GM12878 (cell line): ENCODE data around the gene STAT5B. TPM values are rescaled to one million over a fixed set of nuclear protein-coding genes. Genes with fewer than 3 reads are reported as not detected.

ENCODE experiments used
- ATAC-seq: fragments of 200-7000 bp; cut with Tn5 transposase; 3 replicates; pipeline ENCODE4 v1.9.1; 2020; ENCODE audit warnings: mild to moderate bottlenecking, moderate library complexity
- BruUV-seq: library from RNA; stranded (reverse); fragments of 400-500 nt; replicated peaks from 2 replicates; lab custom pipeline; 2021; lab: Mats Ljungman, UMichigan
- CTCF ChIA-PET: fragments of 300-600 bp; sonication (Branson Sonifier 250); formaldehyde crosslinking; extraction: SDS; loops from one replicate; lab custom pipeline; 2021; ENCODE audit warnings: inconsistent platforms; lab: Yijun Ruan, JAX
- POLR2A ChIA-PET: fragments of 350-600 bp; formaldehyde crosslinking; extraction: SDS; loops from one replicate; lab custom pipeline; 2021; ENCODE audit warnings: inconsistent platforms; lab: Charles Lee
- RAD21 ChIA-PET: fragments of 300-600 bp; sonication (Branson Sonifier 250); formaldehyde crosslinking; loops from one replicate; lab custom pipeline; 2023; ENCODE audit warnings: antibody characterized with exemption; ENCODE audit not compliant: unreplicated experiment; lab: Charles Lee
- SMC1A ChIA-PET: fragments of 300-600 bp; sonication (Branson Sonifier 250); formaldehyde crosslinking; loops from one replicate; lab custom pipeline; 2023; ENCODE audit not compliant: unreplicated experiment, uncharacterized antibody; lab: Charles Lee
- DNase-seq: peaks from one replicate; pipeline ENCODE4 v3.0.0-alpha.2; 2011; ENCODE audit warnings: low read depth, low spot score
- FAIRE-seq: peaks from 3 replicates; lab custom pipeline; 2011; peaks lifted over from hg19 to GRCh38; lab: Jason Lieb, UNC
- H2AFZ ChIP-seq: 2 replicates; pipeline ENCODE4 v1.6.0; 2011; ENCODE audit warnings: low read depth, low read length, control low read depth; ENCODE audit not compliant: control insufficient read depth
- H3K27ac ChIP-seq: 2 replicates; pipeline ENCODE4 v1.5.1; 2011; ENCODE audit warnings: control low read depth; ENCODE audit not compliant: control insufficient read depth, insufficient read depth
- H3K27me3 ChIP-seq, 2 experiments: replicated peaks in 1 of 2; 2 replicates each; pipeline versions ENCODE4 v1.6.0 to v1.6.1; 2011; ENCODE audit warnings: low read length in 1 of 2; ENCODE audit not compliant: control insufficient read depth in 2 of 2, insufficient read depth in 2 of 2
- H3K36me3 ChIP-seq, 2 experiments: 2 replicates each; pipeline ENCODE4 v1.5.1; 2011; ENCODE audit warnings: low read length in 1 of 2; ENCODE audit not compliant: control insufficient read depth in 2 of 2, insufficient read depth in 2 of 2
- H3K4me1 ChIP-seq: 2 replicates; pipeline ENCODE4 v1.6.1; 2011; ENCODE audit warnings: mild to moderate bottlenecking, low read length, moderate library complexity, mixed read lengths; ENCODE audit not compliant: control insufficient read depth, insufficient read depth
- H3K4me2 ChIP-seq: 2 replicates; pipeline ENCODE4 v1.6.0; 2011; ENCODE audit warnings: control low read depth; ENCODE audit not compliant: control insufficient read depth, insufficient read depth
- H3K4me3 ChIP-seq: fragments of 200-600 bp; sonication (generic); 2 replicates; pipeline ENCODE4 v1.5.1; 2016
- H3K79me2 ChIP-seq: 2 replicates; pipeline ENCODE4 v1.6.0; 2011; ENCODE audit warnings: low read length; ENCODE audit not compliant: control insufficient read depth, insufficient read depth
- H3K9ac ChIP-seq: 2 replicates; pipeline ENCODE4 v1.8.0; 2011; ENCODE audit warnings: low read length, control low read depth, mixed read lengths; ENCODE audit not compliant: control insufficient read depth, insufficient read depth
- H3K9me3 ChIP-seq: replicated peaks from 3 replicates; pipeline ENCODE4 v1.5.1; 2011; ENCODE audit warnings: mild to moderate bottlenecking, low read length; ENCODE audit not compliant: control insufficient read depth, insufficient read depth
- H4K20me1 ChIP-seq: 2 replicates; pipeline ENCODE4 v1.6.0; 2011; ENCODE audit not compliant: control insufficient read depth, insufficient read depth
- ATF7 ChIP-seq: fragments of 450-650 bp; IDR thresholded peaks from 2 replicates; pipeline ENCODE4 v1.6.1; 2016; ENCODE audit warnings: low read depth, mild to moderate bottlenecking
- BCL11A ChIP-seq: IDR thresholded peaks from 2 replicates; pipeline ENCODE4 v1.6.1; 2011; ENCODE audit warnings: low read depth, low read length
- BHLHE40 ChIP-seq, 2 experiments: fragments of 450-650 bp in 1 of 2; IDR thresholded peaks; 2 replicates each; pipeline ENCODE4 v1.6.1; 2011 to 2017; ENCODE audit warnings: low read depth in 2 of 2, borderline replicate concordance in 1 of 2, improper control_type of control experiment in 1 of 2, low read length in 1 of 2, mild to moderate bottlenecking in 1 of 2
- CREM ChIP-seq: IDR thresholded peaks from 2 replicates; pipeline ENCODE4 v1.6.1; 2014; ENCODE audit warnings: antibody characterized with exemption, low read depth
- EED ChIP-seq: sonication (generic); IDR thresholded peaks from 2 replicates; pipeline ENCODE4 v1.6.1; 2016; ENCODE audit warnings: antibody characterized with exemption, low read depth
- ESRRA ChIP-seq: IDR thresholded peaks from 2 replicates; pipeline ENCODE4 v1.6.1; 2012; ENCODE audit warnings: mild to moderate bottlenecking, low read length, improper control_type of control experiment
- MEF2B ChIP-seq: fragments of 450-650 bp; IDR thresholded peaks from 2 replicates; pipeline ENCODE4 v1.6.1; 2018; ENCODE audit warnings: mild to moderate bottlenecking, moderate library complexity; ENCODE audit not compliant: partially characterized antibody, poor library complexity, severe bottlenecking
- MTA2 ChIP-seq: fragments of 450-650 bp; IDR thresholded peaks from 2 replicates; pipeline ENCODE4 v1.6.1; 2016; ENCODE audit warnings: low read depth, mild to moderate bottlenecking, moderate library complexity
- NR2C1 ChIP-seq: fragments of 450-650 bp; IDR thresholded peaks from 2 replicates; pipeline ENCODE4 v1.6.1; 2017; ENCODE audit warnings: antibody characterized with exemption, mild to moderate bottlenecking, moderate library complexity
- POLR2AphosphoS2 ChIP-seq: IDR thresholded peaks from 2 replicates; pipeline ENCODE4 v1.6.1; 2011; ENCODE audit warnings: low read depth, mild to moderate bottlenecking, low read length, improper control_type of control experiment, moderate library complexity
- PRDM15 ChIP-seq: fragments of 450-650 bp; formaldehyde crosslinking; IDR thresholded peaks from 2 replicates; pipeline ENCODE4 v1.4.0; 2020; ENCODE audit warnings: mild to moderate bottlenecking, moderate library complexity
- RELA ChIP-seq: fragments of 450-650 bp; IDR thresholded peaks from 2 replicates; pipeline ENCODE4 v1.8.0; 2014; ENCODE audit warnings: borderline replicate concordance; ENCODE audit not compliant: partially characterized antibody
- ZBTB33 ChIP-seq: fragments of 450-650 bp; IDR thresholded peaks from 2 replicates; pipeline ENCODE4 v1.6.1; 2017; ENCODE audit warnings: mild to moderate bottlenecking
- WGBS: methylation state at CpG from one replicate; pipeline ENCODE4 v1.1.6; 2016; ENCODE audit warnings: low lambda C conversion rate; ENCODE audit not compliant: insufficient replicate concordance, insufficient coverage; ENCODE audit errors: missing lambda C conversion rate; 5-methylcytosine and 5-hydroxymethylcytosine counted together
- in situ Hi-C: fragments of 300-500 bp; cut with MboI; formaldehyde crosslinking; loops from 9 replicates; pipeline ENCODE4 v1.14.3; 2018; ENCODE audit warnings: mixed read lengths
- intact Hi-C: fragments of 100-400 bp; cut with micrococcal nuclease; formaldehyde crosslinking; loops from one replicate; pipeline ENCODE4 v1.14.2; 2022; ENCODE audit not compliant: unreplicated experiment
- polyA plus RNA-seq, 11 experiments: library from polyadenylated mRNA; depleted of rRNA in 4 of 11; unstranded in 6 of 11; stranded (reverse) in 5 of 11; fragments of >200 nt; fragmentation: Nextera tagmentation in 4 of 11; fragmentation: Illumina TruSeq in 1 of 11; extraction: Ambion mirVana in 4 of 11; extraction: Trizol in 1 of 11; gene quantifications; 1 replicate in 1 of 11; 2 replicates in 10 of 11; pipeline versions ENCODE4 v1.2.1 to v1.2.3, GENCODE V29; 2011 to 2016; ENCODE audit warnings: inconsistent platforms in 2 of 11, missing spikeins in 2 of 11, low read depth in 1 of 11
- total RNA-seq, 4 experiments: library from RNA; depleted of rRNA in 3 of 4; stranded (reverse); fragments of >200 nt in 3 of 4; fragmentation: Illumina TruSeq in 1 of 4; extraction: Trizol in 1 of 4; gene quantifications; 2 replicates each; pipeline versions ENCODE4 v1.2.1 to v1.2.3, GENCODE V29; 2013 to 2021
- TF ChIP-seq, protein P1 (sequence below): fragments of 450-650 bp; IDR thresholded peaks from 2 replicates; pipeline ENCODE4 v1.6.1; 2018; ENCODE audit warnings: borderline replicate concordance, mild to moderate bottlenecking; ENCODE audit not compliant: partially characterized antibody

The STAT5B gene
- total and polyA plus RNA-seq, 10 of the 15 experiments (the other 5 are each of a cell fraction or from before 2014, with no cell fraction given) = 11.0 to 69.6 (median 46.7) TPM

DNA sequence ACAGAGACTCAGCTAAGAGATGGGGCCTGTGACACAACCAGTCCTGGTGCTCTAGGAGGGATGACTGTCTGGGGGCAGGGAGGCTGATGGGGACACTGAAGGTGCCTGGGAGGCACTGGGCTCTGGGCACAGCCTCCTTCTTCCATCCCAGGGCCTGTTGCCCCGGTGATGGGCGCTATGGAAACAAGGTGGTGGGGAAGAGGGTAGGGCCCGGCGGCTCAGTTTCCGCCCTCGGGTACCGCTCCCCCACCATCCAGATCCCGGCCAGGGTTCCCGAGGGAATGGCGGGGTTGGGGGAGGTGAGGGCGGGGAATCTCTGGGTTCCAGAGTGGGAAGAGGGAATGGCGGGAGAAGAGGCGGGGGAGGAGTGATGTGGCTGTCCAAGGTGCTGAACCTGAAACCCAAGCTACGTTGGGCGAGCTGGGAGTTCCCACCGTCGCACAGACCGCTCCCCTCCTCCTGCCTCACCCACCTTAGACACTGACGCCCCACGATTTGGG, 96.2 kb downstream of the STAT5B start (continued):
- TF ChIP-seq, protein P1, sequence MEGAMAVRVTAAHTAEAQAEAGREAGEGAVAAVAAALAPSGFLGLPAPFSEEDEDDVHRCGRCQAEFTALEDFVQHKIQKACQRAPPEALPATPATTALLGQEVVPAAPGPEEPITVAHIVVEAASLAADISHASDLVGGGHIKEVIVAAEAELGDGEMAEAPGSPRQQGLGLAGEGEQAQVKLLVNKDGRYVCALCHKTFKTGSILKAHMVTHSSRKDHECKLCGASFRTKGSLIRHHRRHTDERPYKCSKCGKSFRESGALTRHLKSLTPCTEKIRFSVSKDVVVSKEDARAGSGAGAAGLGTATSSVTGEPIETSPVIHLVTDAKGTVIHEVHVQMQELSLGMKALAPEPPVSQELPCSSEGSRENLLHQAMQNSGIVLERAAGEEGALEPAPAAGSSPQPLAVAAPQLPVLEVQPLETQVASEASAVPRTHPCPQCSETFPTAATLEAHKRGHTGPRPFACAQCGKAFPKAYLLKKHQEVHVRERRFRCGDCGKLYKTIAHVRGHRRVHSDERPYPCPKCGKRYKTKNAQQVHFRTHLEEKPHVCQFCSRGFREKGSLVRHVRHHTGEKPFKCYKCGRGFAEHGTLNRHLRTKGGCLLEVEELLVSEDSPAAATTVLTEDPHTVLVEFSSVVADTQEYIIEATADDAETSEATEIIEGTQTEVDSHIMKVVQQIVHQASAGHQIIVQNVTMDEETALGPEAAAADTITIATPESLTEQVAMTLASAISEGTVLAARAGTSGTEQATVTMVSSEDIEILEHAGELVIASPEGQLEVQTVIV = no peak
- TF ChIP-seq POLR2AphosphoS2 (no peak), ESRRA (no peak), ZBTB33 (no peak), EED (peak; percentile 29; the same call in 1 of the 2 replicates)

DNA sequence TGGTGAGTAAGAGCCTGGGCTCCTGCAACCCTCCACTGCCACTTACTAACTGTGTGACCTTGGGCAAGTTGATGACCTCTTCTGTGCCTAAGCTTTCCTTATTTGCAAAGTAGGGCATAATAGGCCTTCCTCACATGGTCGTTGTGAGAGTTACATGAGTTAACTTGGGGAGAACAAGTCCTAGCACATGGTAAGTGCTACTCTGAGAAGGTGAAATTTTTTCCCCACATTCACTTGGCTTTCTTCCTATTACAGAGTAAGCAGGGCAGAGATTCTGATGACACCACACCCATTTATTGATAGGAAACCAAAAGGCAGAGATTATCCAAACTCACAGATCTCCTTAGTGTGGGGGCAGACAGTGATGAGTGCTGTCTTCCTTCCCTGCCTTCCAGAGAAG, 96.9 kb downstream of the STAT5B start:
- Histone ChIP-seq H3K27me3 (no peaks in the 10 kb centered on the region), H3K4me3 (no peak overlapping the region), H3K9me3 (no peaks in the 10 kb centered on the region), H3K36me3 (no peaks in the 10 kb centered on the region), H3K4me1 (peaks cover 34% of the 10 kb centered on the region), H3K4me2 (no peak overlapping the region), H4K20me1 (no peaks in the 10 kb centered on the region), H2AFZ (no peak overlapping the region), H3K27ac (no peak overlapping the region), H3K79me2 (no peaks in the 10 kb centered on the region), H3K9ac (no peak overlapping the region)
- POLR2A ChIA-PET = interaction anchor here (0.6 to 2.0 kb wide), 3 partner anchors 8 to 60 kb away, joined by 6 read pairs; partner anchors contain the start of gene RAB5C
- SMC1A ChIA-PET = interaction anchor here (1.0 to 4.7 kb wide), 5 partner anchors 15 to 66 kb away, joined by 3 to 53 read pairs (median 11); partner anchors contain the start of genes DHX58, GHDC, KAT2A and RAB5C
- WGBS = 0% methylated on average over 1 of the region's 1 CpG
- ATAC-seq (no peak), DNase-seq (no peak), FAIRE-seq (peak; percentile 18)
- RAD21 ChIA-PET = interaction anchor here (1.5 to 4.7 kb wide), 5 partner anchors 17 to 224 kb away, joined by 4 to 78 read pairs (median 5); partner anchors contain the start of gene KAT2A
- intact Hi-C loops (no loop called here), in situ Hi-C loops (no loop called here)
- no TSS peak for BruUV-seq
- CTCF ChIA-PET = interaction anchor here (0.7 to 4.6 kb wide), 12 partner anchors 10 to 262 kb away, joined by 3 to 138 read pairs (median 7); partner anchors contain the start of genes DHX58 and KAT2A
- no peak for TF ChIP-seq RELA
- TF ChIP-seq ATF7 = no peak
- no peak for TF ChIP-seq CREM
- TF ChIP-seq EED = no peak
- TF ChIP-seq NR2C1 = no peak
- TF ChIP-seq PRDM15 (CRISPR knock-in tag) = no peak
- TF ChIP-seq MEF2B = no peak
- TF ChIP-seq MTA2 = no peak
- TF ChIP-seq BHLHE40 (IDR thresholded peaks at IDR 0.05; ENCODE audit: borderline replicate concordance in 1 of 2, low read depth in 2 of 2, low read length in 1 of 2) = no peak
- TF ChIP-seq BCL11A = no peak
